T47D (cell line): ENCODE data around the gene MUC12.
A peak's percentile ranks its signal among the peaks of the same experiment; 100 is the strongest.

Experiments used
- DNase-seq, 2 experiments: peaks; one replicate each; pipeline versions ENCODE4 v3.0.0 to v3.0.0-alpha.2; 2011 to 2012; ENCODE audit warnings: low read depth in 1 of 2, low spot score in 1 of 2
- JUND ChIP-seq: IDR thresholded peaks from 2 replicates; pipeline ENCODE4 v1.6.1; 2012; ENCODE audit warnings: low read depth
- in situ Hi-C: cut with HindIII; loops from 2 replicates; pipeline ENCODE4 v1.10.0; 2016; ENCODE audit warnings: low sequenced_read_pairs, low pct_unique_long_range_greater_than_20kb

MUC12 gene

GRCh38 chr7:100964630-100965029 lies 4.7 kb upstream of the MUC12 start:
- TF ChIP-seq JUND, result no peak
- in situ Hi-C loops, result no loop called here
- no peak for DNase-seq

DNA sequence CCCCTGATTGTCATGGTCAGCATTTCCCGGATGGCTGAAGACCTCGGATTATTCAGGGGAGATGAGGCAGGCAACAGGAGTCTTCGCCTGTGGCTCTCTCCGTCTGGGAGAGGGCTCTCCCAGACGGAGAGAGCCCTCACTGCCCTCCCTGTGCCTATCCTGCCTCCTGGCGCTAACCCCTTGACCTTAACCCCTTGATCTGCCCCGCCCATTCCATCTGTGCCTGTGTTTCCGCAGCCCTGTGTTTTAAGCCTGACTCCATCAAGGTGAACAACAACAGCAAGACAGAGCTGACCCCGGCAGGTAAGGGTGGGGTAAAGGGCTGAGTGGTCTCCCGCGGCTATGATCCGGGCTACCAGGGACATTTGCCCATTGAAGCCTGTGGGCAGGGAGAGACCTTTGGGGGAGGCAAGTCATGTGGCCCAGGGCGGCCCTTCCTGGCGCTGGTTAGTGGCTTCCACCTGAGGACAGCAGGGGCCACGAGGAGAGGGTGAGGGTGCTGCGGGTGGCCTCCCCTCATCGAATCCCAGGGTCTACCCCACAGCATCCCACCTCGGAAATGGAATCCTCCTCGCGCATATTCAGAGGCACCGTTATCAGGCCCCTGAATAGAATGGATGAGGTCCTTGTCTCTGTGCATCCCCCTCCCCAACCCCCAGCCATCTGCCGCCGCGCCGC lies 4.2 kb upstream of the MUC12 start:
- in situ Hi-C loops, result no loop called here
- DNase-seq, result no peak
- no peak for TF ChIP-seq JUND

DNA sequence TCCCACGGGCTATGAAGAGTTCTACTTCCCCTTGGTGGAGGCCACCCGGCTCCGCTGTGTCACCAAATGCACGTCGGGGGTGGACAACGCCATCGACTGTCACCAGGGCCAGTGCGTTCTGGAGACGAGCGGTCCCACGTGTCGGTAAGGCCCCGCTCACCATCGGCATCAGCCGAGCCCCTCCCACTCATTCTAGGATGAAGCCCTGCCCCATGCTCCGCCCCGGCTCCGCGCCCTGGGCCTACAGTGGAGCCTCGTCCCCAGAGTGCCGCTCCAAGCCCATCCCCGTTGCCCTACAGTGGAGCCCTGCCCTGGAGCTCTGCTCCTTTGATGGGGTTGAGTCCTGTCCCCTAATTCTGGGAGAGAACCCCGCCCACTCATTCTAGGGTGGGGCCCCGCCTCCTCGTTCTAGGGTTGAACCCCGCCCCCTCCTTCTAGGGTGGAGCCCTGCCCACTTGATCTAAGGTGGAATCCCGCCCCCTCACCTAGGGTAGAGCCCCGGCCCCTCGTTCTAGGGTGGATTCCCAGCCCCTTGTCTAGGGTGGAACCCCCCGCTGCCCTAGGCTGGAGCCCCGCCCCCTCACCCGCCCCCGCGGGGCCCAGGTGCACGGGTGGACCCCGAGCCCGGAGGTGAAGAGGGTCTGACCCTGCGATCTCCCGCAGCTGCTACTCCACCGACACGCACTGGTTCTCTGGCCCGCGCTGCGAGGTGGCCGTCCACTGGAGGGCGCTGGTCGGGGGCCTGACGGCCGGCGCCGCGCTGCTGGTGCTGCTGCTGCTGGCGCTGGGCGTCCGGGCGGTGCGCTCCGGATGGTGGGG lies 3.4 kb upstream of the MUC12 start:
- DNase-seq, result peak; percentile 80 to 81
- in situ Hi-C loops, result no loop called here
- TF ChIP-seq JUND, result no peak

DNA sequence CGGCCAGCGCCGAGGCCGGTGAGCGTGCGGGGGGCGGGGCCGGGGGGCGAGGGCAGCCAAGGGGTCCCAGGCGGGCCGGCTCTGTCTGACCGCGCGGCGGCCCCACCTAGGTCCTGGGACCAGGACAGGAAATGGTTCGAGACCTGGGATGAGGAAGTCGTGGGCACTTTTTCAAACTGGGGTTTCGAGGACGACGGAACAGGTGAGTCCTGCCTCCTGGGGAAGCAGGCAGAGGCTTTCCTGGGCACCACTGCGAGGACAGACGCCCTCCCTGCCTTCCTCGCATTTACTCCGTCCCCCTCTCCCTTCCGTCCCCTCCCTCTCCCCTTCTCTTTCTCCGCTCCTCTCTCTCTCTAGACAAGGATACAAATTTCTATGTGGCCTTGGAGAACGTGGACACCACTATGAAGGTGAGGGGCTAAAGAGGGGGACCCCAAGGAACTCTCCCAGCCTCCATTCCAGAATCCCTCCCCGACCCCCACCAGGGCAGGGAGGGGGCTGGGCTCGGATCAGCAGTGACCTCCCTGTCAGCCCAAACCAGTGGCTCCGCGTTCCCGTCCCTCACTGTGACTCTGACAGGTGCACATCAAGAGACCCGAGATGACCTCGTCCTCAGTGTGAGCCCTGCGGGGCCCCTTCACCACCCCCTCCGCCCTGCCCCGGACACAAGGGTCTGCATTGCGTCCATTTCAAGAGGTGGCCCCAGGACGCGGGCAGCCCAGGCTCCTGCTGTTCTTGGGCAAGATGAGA lies 2.6 kb upstream of the MUC12 start:
- in situ Hi-C loops, result no loop called here
- no peak for DNase-seq
- TF ChIP-seq JUND, result no peak

DNA sequence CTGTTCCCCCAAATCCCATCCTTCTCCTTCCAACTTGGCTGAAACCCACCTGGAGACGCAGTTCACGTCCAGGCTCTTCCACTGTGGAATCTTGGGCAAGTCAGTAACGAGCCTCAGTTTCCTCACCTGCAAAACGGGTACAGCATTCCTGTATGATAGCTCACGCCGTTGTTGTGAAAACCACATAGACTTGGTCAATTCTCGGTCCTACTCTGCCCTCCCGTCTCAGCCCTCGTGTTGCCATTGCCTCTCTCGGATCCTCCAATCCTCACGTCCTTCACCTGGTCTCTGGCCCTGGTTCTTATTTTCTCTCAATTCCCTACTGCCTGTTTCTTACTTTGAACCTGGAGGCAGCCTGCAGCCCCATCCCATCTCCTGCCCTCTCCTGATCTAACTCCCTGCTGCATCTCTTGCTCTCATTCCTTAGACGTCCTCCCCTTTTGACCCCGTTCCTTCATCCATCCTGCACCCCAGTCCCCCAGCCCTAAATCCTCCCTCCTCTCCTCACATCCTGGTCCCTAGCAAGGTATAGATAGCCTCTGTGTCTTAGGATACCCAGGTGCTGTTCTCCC lies 2.0 kb upstream of the MUC12 start:
- no peak for TF ChIP-seq JUND
- no peak for DNase-seq
- in situ Hi-C loops, result no loop called here

- TF ChIP-seq JUND, result no peak
- DNase-seq, result no peak
- in situ Hi-C loops, result no loop called here
Observed at GRCh38 chr7:100968031-100968430, 1.3 kb upstream of the MUC12 start.

DNA sequence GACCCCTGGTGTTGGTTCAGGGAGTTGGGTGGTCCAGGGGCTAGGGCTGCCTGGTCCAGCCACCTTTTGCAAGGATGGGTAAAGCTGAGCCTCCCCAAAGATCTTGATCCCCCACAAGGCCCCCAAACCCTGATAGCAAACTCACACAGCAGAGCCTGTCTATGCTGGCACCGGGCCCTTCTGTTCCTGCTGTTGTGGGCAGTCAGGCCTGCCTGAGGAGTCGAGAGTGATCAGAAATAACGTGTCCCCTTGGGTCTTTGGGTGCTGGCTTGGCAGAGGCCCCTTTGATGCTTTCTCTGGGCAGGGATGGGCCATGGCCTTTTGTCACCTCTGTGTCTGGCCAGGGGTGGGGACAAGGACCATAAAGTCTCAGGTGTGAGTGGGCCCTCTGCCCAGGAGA lies 715 bp upstream of the MUC12 start:
- TF ChIP-seq JUND, result no peak
- in situ Hi-C loops, result no loop called here
- no peak for DNase-seq

GRCh38 chr7:100971111-100972001 lies 2.0 kb downstream of the MUC12 start:
- no peak for TF ChIP-seq JUND
- in situ Hi-C loops, result no loop called here
- no peak for DNase-seq

GRCh38 chr7:100972002-100972347 lies 2.6 kb downstream of the MUC12 start:
- no peak for DNase-seq
- TF ChIP-seq JUND, result no peak
- in situ Hi-C loops, result no loop called here

- DNase-seq, result no peak
- in situ Hi-C loops, result no loop called here
- TF ChIP-seq JUND, result no peak
Observed at GRCh38 chr7:100974021-100974420, 4.7 kb downstream of the MUC12 start.

- DNase-seq, result no peak
Observed at GRCh38 chr7:100975371-100975821, 6.0 kb downstream of the MUC12 start.

GRCh38 chr7:100978300-100978699 lies 8.9 kb downstream of the MUC12 start:
- no peak for TF ChIP-seq JUND
- no peak for DNase-seq
- in situ Hi-C loops, result no loop called here

More at GRCh38 chr7:100975371-100975821, 6.0 kb downstream of the MUC12 start:
- in situ Hi-C loops, result no loop called here
- TF ChIP-seq JUND, result no peak
